Stimulated activated CD4-positive, alpha-beta T cell treated with anti-CD3 and anti-CD28 coated beads, TNF-alpha, amount 100 ng/mL, for 1 hour (primary cell): ENCODE results near the gene EFHB.
"Not testable (repeated sequence)": the region's sequence is repeated elsewhere in the genome, so short reads cannot be mapped to it uniquely, and the experiment has no call there.

ENCODE experiments used
- DNase-seq, 3 donors: peaks; one replicate each; pipeline ENCODE4 v3.0.0-alpha.2; 2020; ENCODE audit warnings: low read depth in 3 of 3, low spot score in 1 of 3

EFHB gene

GRCh38 chr3:19855318-19855717 is 78.7 kb downstream of the EFHB start:
- DNase-seq: not testable (repeated sequence)

GRCh38 chr3:19846609-19847008 is 87.4 kb downstream of the EFHB start:
- not testable (repeated sequence) for DNase-seq
